Liver (tissue), 9 donors: ENCODE measurements around the gene CDH24. TPM values are rescaled to one million over a fixed set of nuclear protein-coding genes. Genes with fewer than 3 reads are reported as not detected.

Experiments
- DNase-seq: peaks from one replicate; pipeline ENCODE4 v3.0.0-alpha.2; 2017; ENCODE audit warnings: low spot score
- H3K27ac ChIP-seq, 2 donors: one replicate each; pipeline ENCODE4 v1.7.0; 2013; ENCODE audit warnings: inconsistent platforms in 2 of 2, low read length in 2 of 2, control low read depth in 1 of 2, low read depth in 1 of 2, mild to moderate bottlenecking in 1 of 2
- H3K27me3 ChIP-seq, 4 donors: one replicate each; pipeline versions ENCODE4 v1.6.1 to v1.7.0; 2013; ENCODE audit warnings: low read length in 3 of 4, inconsistent platforms in 1 of 4, mild to moderate bottlenecking in 1 of 4, moderate library complexity in 1 of 4; ENCODE audit not compliant: control insufficient read depth in 4 of 4, insufficient read depth in 4 of 4
- H3K36me3 ChIP-seq, 4 donors: one replicate each; pipeline versions ENCODE4 v1.6.1 to v1.7.0; 2013; ENCODE audit warnings: low read length in 3 of 4, mild to moderate bottlenecking in 3 of 4, low read depth in 1 of 4, moderate library complexity in 1 of 4; ENCODE audit not compliant: control insufficient read depth in 4 of 4, insufficient read depth in 3 of 4
- H3K4me1 ChIP-seq, 4 donors: one replicate each; pipeline versions ENCODE4 v1.6.1 to v1.7.0; 2013; ENCODE audit warnings: low read length in 3 of 4, mild to moderate bottlenecking in 3 of 4, moderate library complexity in 1 of 4; ENCODE audit not compliant: control insufficient read depth in 4 of 4, insufficient read depth in 4 of 4
- H3K4me3 ChIP-seq, 3 donors: one replicate each; pipeline versions ENCODE4 v1.6.1 to v1.7.0; 2013; ENCODE audit warnings: low read length in 3 of 3, control low read depth in 1 of 3, low read depth in 1 of 3, mild to moderate bottlenecking in 1 of 3
- H3K9ac ChIP-seq, 2 donors: one replicate each; pipeline ENCODE4 v1.7.0; 2013; ENCODE audit warnings: low read length in 2 of 2, mild to moderate bottlenecking in 2 of 2, moderate library complexity in 2 of 2, control low read depth in 1 of 2, low read depth in 1 of 2
- H3K9me3 ChIP-seq, 4 donors: one replicate each; pipeline versions ENCODE4 v1.6.1 to v1.7.0; 2013; ENCODE audit warnings: low read length in 3 of 4; ENCODE audit not compliant: control insufficient read depth in 4 of 4
- CTCF ChIP-seq: fragments of 150-350 bp; IDR thresholded peaks from 2 replicates; pipeline ENCODE4 v1.5.1; 2017; ENCODE audit warnings: improper control_type of control experiment, low read depth, low read length; ENCODE audit not compliant: missing input control
- FOXA1 ChIP-seq: IDR thresholded peaks from 2 replicates; pipeline ENCODE4 v1.6.1; 2016; ENCODE audit warnings: antibody characterized with exemption
- FOXA2 ChIP-seq: IDR thresholded peaks from 2 replicates; pipeline ENCODE4 v1.6.1; 2016; ENCODE audit warnings: antibody characterized with exemption
- GABPA ChIP-seq, 2 donors: IDR thresholded peaks in 1 of 2; conservative IDR thresholded peaks in 1 of 2; 2 replicates each; pipeline ENCODE4 v1.6.1; 2016; ENCODE audit warnings: antibody characterized with exemption in 2 of 2, mild to moderate bottlenecking in 1 of 2, moderate library complexity in 1 of 2
- HNF4G ChIP-seq: IDR thresholded peaks from 2 replicates; pipeline ENCODE4 v1.6.1; 2016; ENCODE audit warnings: antibody characterized with exemption
- JUND ChIP-seq, 2 donors: IDR thresholded peaks; 2 replicates each; pipeline ENCODE4 v1.6.1; 2016; ENCODE audit warnings: antibody characterized with exemption in 2 of 2
- RAD21 ChIP-seq, 2 donors: IDR thresholded peaks; 2 replicates each; pipeline ENCODE4 v1.6.1; 2016; ENCODE audit warnings: antibody characterized with exemption in 2 of 2, mild to moderate bottlenecking in 2 of 2
- REST ChIP-seq: IDR thresholded peaks from 2 replicates; pipeline ENCODE4 v1.6.1; 2016; ENCODE audit warnings: antibody characterized with exemption, mild to moderate bottlenecking
- SP1 ChIP-seq: IDR thresholded peaks from 2 replicates; pipeline ENCODE4 v1.6.1; 2018; ENCODE audit warnings: antibody characterized with exemption, mild to moderate bottlenecking
- TAF1 ChIP-seq: conservative IDR thresholded peaks from 2 replicates; pipeline ENCODE4 v1.6.1; 2016; ENCODE audit warnings: antibody characterized with exemption, mild to moderate bottlenecking
- YY1 ChIP-seq: IDR thresholded peaks from 2 replicates; pipeline ENCODE4 v1.6.1; 2016; ENCODE audit warnings: antibody characterized with exemption, mild to moderate bottlenecking
- ZBTB33 ChIP-seq: IDR thresholded peaks from 2 replicates; pipeline ENCODE4 v1.6.1; 2016; ENCODE audit warnings: antibody characterized with exemption
- WGBS: extraction: QIAGEN DNeasy Blood & Tissue Kit; methylation state at CpG from one replicate; pipeline ENCODE4 v1.1.7; 2013; 5-methylcytosine and 5-hydroxymethylcytosine counted together
- polyA plus RNA-seq, 2 donors: library from polyadenylated mRNA; stranded (reverse) in 1 of 2; unstranded in 1 of 2; fragments of 200-250 nt in 1 of 2; fragments of >200 nt in 1 of 2; fragmentation: Nextera tagmentation in 1 of 2; extraction: Ambion mirVana in 1 of 2; gene quantifications; one replicate each; pipeline versions ENCODE4 v1.2.1 to v1.2.3, GENCODE V29; 2013 to 2015
- total RNA-seq, 2 donors: library from RNA; depleted of rRNA; stranded (reverse); fragments of >200 nt; gene quantifications; one replicate each; pipeline ENCODE4 v1.2.3, GENCODE V29; 2014
- donor health status: healthy.
- donor health status: healthy.
- donor health status: healthy.
- donor health status: healthy.
- donor health status: healthy.

CDH24 gene
- total and polyA plus RNA-seq, 4 donors: 0.23 to 0.50 (median 0.38) TPM; not detected in 1

GRCh38 chr14:23021434-23021833 lies 35.9 kb downstream of the CDH24 start (continued):
- no peak for TF ChIP-seq CTCF

GRCh38 chr14:23020143-23021128 lies 36.9 kb downstream of the CDH24 start:
- Histone ChIP-seq H3K9ac (no peak overlapping the region), H3K9me3 (no peaks in the 10 kb centered on the region), H3K27ac (no peak overlapping the region), H3K4me3 (no peak overlapping the region), H3K36me3 (peaks cover 0 to 5% (median 2%) of the 10 kb centered on the region in 4 donors), H3K4me1 (no peaks in the 10 kb centered on the region), H3K27me3 (no peaks in the 10 kb centered on the region)
- TF ChIP-seq HNF4G: no peak
- TF ChIP-seq JUND (IDR thresholded peaks at IDR 0.05): no peak
- no peak for TF ChIP-seq FOXA1
- no peak for TF ChIP-seq REST
- TF ChIP-seq ZBTB33: no peak
- TF ChIP-seq RAD21 (IDR thresholded peaks at IDR 0.05): no peak
- no peak for TF ChIP-seq SP1
- no peak for TF ChIP-seq CTCF
- TF ChIP-seq FOXA2: no peak
- no peak for TF ChIP-seq GABPA (IDR thresholded peaks at IDR 0.05 in 1 of 2, conservative IDR thresholded peaks at IDR 0.05 in 1 of 2)
- no peak for TF ChIP-seq TAF1
- TF ChIP-seq YY1: no peak
- 97% methylated on average over 7 of the region's 7 CpGs for WGBS
- no peak for DNase-seq
